HG03354 (cell line): Measurements from ENCODE around the gene C2CD4B.

ENCODE experiments used
- ATAC-seq: cut with Tn5 transposase; IDR thresholded peaks from one replicate; pipeline ENCODE4 v1.9.1; 2021; ENCODE audit warnings: mild to moderate bottlenecking; ENCODE audit not compliant: unreplicated experiment, poor library complexity, severe bottlenecking

C2CD4B gene

GRCh38 chr15:62150445-62150844 lies 14.6 kb downstream of the C2CD4B start:
- ATAC-seq = no peak

- ATAC-seq = no peak
Observed at GRCh38 chr15:62149729-62150128, 15.4 kb downstream of the C2CD4B start.

GRCh38 chr15:62147551-62147950 lies 17.5 kb downstream of the C2CD4B start:
- no peak for ATAC-seq

- no peak for ATAC-seq
Observed at GRCh38 chr15:62147149-62147548, 17.9 kb downstream of the C2CD4B start.

- ATAC-seq = no peak
Observed at GRCh38 chr15:62145015-62145735, 19.9 kb downstream of the C2CD4B start.

- ATAC-seq = no peak
Observed at GRCh38 chr15:62142736-62143135, 22.3 kb downstream of the C2CD4B start.

- ATAC-seq = no peak
Observed at GRCh38 chr15:62141643-62142588, 23.2 kb downstream of the C2CD4B start.

- no peak for ATAC-seq
Observed at GRCh38 chr15:62141200-62141599, 23.9 kb downstream of the C2CD4B start.

- no peak for ATAC-seq
Observed at GRCh38 chr15:62138124-62138523, 27.0 kb downstream of the C2CD4B start.

GRCh38 chr15:62136911-62137865 lies 27.9 kb downstream of the C2CD4B start:
- no peak for ATAC-seq

GRCh38 chr15:62135532-62136134 lies 29.5 kb downstream of the C2CD4B start:
- ATAC-seq = no peak

- no peak for ATAC-seq
Observed at GRCh38 chr15:62133141-62133540, 31.9 kb downstream of the C2CD4B start.

- ATAC-seq = no peak
Observed at GRCh38 chr15:62128916-62129315, 36.2 kb downstream of the C2CD4B start.

GRCh38 chr15:62126364-62126763 lies 38.7 kb downstream of the C2CD4B start:
- ATAC-seq = no peak

GRCh38 chr15:62125773-62126172 lies 39.3 kb downstream of the C2CD4B start:
- no peak for ATAC-seq

GRCh38 chr15:62124973-62125303 lies 40.1 kb downstream of the C2CD4B start:
- no peak for ATAC-seq

- ATAC-seq = peak; percentile 50
Observed at GRCh38 chr15:62124176-62124972, 40.7 kb downstream of the C2CD4B start.

GRCh38 chr15:62122249-62122648 lies 42.8 kb downstream of the C2CD4B start:
- no peak for ATAC-seq
